Stimulated activated effector memory CD8-positive, alpha-beta T cell treated with anti-CD3 and anti-CD28 coated beads, Interleukin-12 subunit alpha, Interleukin-12 subunit beta, amount 100 ng/mL, for 72 hours (primary cell): ENCODE data around the gene HID1.
"Not testable (repeated sequence)": the region's sequence is repeated elsewhere in the genome, so short reads cannot be mapped to it uniquely, and the experiment has no call there.

Source experiments
- ATAC-seq: fragments of 150-1000 bp; cut with Tn5 transposase; 2 replicates; pipeline ENCODE4 v1.10.0; 2021
- DNase-seq, 2 donors: peaks; one replicate each; pipeline ENCODE4 v3.0.0; 2021 to 2022; ENCODE audit warnings: low spot score in 2 of 2
- H3K27ac Mint-ChIP-seq: one replicate; pipeline ENCODE4 v1.8.0; 2022; ENCODE audit warnings: mild to moderate bottlenecking, mixed read lengths
- H3K36me3 Mint-ChIP-seq: one replicate; pipeline ENCODE4 v1.8.0; 2022; ENCODE audit warnings: mild to moderate bottlenecking, mixed read lengths
- H3K4me1 Mint-ChIP-seq: one replicate; pipeline ENCODE4 v1.8.0; 2022; ENCODE audit warnings: mixed read lengths
- H3K4me3 Mint-ChIP-seq: one replicate; pipeline ENCODE4 v1.8.0; 2022; ENCODE audit warnings: mild to moderate bottlenecking, mixed read lengths
- H3K9me3 Mint-ChIP-seq: one replicate; pipeline ENCODE4 v1.8.0; 2022; ENCODE audit warnings: mixed read lengths

The HID1 gene, protein sequence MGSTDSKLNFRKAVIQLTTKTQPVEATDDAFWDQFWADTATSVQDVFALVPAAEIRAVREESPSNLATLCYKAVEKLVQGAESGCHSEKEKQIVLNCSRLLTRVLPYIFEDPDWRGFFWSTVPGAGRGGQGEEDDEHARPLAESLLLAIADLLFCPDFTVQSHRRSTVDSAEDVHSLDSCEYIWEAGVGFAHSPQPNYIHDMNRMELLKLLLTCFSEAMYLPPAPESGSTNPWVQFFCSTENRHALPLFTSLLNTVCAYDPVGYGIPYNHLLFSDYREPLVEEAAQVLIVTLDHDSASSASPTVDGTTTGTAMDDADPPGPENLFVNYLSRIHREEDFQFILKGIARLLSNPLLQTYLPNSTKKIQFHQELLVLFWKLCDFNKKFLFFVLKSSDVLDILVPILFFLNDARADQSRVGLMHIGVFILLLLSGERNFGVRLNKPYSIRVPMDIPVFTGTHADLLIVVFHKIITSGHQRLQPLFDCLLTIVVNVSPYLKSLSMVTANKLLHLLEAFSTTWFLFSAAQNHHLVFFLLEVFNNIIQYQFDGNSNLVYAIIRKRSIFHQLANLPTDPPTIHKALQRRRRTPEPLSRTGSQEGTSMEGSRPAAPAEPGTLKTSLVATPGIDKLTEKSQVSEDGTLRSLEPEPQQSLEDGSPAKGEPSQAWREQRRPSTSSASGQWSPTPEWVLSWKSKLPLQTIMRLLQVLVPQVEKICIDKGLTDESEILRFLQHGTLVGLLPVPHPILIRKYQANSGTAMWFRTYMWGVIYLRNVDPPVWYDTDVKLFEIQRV

DNA sequence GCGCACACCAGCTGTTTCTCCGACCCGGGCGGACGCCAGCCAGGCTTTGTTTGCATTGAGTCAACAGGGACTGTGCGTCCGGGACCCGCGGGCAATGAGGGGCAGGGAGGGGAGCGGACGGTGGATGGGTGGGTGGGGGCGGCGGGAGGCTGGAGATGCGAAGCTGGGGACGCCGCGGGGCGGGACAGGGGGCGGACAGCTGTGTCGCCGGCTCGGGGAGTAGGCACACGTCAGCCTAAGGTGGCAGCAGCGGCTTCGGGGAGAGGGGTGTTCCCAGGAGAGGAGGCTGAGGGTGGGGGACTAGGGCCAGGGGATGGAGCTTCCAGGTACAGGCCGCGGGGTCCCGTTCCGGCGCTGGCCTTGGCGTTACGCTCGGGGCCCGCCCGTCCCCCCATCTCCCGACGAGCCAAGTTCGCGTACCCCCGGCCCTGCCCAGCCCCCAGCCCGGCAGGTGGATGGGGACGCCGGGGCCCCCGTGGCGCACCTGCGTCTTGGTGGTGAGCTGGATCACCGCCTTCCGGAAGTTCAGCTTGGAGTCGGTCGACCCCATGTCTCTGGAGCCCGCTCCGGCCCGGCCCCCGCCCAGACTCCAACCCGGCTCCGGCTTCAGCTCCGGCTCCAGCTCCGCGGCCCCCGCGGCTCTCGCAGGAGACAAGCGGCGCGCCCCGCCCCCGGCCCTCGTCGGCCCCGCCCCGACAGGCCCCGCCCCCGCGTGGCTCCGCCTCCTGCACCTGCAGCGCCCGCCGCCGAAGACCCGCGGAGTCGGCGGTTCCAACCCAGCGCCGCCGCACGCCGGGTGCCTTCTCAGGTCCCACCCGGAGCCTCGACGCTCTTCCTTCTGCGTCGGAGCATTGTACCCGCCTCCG lies at the start of gene HID1:
TSS of gene HID1 (minus strand) at position 653 of the 866 bp plus-strand sequence. CDS start at position 550, 103 bp downstream.
- no peaks in the 10 kb centered on the region for H3K9me3 Mint-ChIP-seq
- H3K4me3 Mint-ChIP-seq, result peak within 1 kb of the TSS; percentile 89
- DNase-seq (peak; percentile 59 to 76), ATAC-seq (peak; percentile 84)
- peaks cover 13% of the 10 kb centered on the region for H3K4me1 Mint-ChIP-seq
- H3K36me3 Mint-ChIP-seq, result peaks cover 6% of the 10 kb centered on the region
- no peak within 1 kb of the TSS for H3K27ac Mint-ChIP-seq

DNA sequence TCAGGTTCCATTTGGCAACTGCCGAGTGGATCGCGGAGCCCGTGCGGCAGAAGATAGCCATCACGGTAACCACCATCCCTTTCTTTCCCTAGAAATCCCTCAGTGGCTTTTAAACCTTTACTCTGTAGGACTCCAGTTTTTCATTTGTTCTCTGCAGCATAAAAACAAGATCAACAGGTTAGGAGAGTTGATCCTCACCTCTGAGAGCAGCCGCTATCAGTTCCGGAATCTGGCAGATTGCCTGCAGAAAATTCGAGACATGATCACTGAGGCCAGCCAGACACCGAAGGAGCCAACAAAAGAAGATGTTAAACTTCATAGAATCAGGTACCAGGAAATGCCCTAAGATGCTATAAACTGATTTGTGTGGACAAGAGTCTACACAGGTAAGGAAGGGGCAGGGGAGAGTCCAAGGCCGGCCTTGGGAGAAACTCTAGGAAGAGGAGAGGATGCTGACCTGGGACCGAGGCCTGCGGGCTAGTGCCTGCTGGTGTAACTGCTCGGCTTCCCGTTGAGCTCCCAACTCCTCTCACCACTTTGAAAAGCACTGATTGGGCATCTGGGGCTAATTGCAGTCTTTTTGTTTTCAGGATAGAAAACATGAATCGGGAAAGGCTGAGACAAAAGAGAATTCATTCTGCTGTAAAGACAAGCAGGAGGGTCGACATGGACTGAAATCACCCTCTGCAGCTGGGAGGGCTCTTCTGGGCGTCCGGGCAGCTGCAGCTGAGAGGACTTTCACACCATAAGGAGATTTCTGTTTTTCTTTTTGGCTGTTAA lies 48.0 kb upstream of the HID1 start:
- H3K4me1 Mint-ChIP-seq, result peaks cover 6% of the 10 kb centered on the region
- no peaks in the 10 kb centered on the region for H3K9me3 Mint-ChIP-seq
- DNase-seq (no peak), ATAC-seq (no peak)
- H3K4me3 Mint-ChIP-seq, result no peak overlapping the region
- H3K27ac Mint-ChIP-seq, result no peak overlapping the region
- H3K36me3 Mint-ChIP-seq, result peaks cover 69% of the 10 kb centered on the region

DNA sequence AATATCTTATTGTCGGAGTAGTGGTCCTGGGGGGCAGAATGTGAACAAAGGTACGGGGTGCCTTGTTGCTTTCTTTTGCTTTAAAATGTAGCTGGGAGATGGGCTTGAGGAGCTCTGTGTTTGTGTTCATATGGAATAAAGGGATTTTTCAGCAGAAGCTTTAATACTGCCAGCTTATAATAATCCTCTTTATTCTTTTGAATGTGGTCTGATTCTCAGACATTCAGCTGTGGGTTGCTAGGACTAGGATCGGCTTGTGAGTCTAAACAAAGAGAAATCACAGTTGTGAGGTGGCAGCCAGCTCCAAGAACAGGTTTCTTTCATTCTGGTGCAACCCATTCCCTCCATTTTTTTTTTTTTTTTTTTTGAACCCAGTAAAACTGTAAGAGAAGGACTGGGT lies 47.2 kb upstream of the HID1 start:
- H3K9me3 Mint-ChIP-seq, result no peaks in the 10 kb centered on the region
- ATAC-seq (no peak), DNase-seq (no peak)
- no peaks in the 10 kb centered on the region for H3K4me1 Mint-ChIP-seq
- no peak overlapping the region for H3K4me3 Mint-ChIP-seq
- H3K36me3 Mint-ChIP-seq, result peaks cover 69% of the 10 kb centered on the region
- no peak overlapping the region for H3K27ac Mint-ChIP-seq

DNA sequence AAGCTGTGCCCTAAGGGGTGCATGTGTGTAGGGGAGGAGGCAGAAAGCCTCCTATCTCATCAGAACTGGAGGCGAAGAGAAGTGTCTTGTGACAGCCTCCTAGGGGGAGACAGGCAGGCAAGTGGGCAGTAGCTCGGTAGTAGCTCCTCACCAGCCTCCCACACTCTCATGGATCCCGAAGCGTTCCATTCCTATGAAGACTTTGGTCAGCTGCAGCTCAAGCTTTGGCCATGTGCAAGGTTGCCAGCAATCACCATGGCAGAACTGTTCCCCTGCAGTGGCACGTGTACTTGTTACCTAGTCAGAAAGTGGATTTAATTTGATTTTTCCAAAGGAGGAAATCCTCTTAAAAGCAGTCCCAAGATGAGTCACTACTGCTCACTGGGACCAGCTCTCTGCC lies 46.6 kb upstream of the HID1 start:
- Mint-ChIP-seq H3K36me3 (peaks cover 69% of the 10 kb centered on the region), H3K4me1 (peaks cover under 1% of the 10 kb centered on the region), H3K4me3 (no peak overlapping the region), H3K9me3 (no peaks in the 10 kb centered on the region), H3K27ac (no peak overlapping the region)
- ATAC-seq, result no peak
- DNase-seq, result no peak

DNA sequence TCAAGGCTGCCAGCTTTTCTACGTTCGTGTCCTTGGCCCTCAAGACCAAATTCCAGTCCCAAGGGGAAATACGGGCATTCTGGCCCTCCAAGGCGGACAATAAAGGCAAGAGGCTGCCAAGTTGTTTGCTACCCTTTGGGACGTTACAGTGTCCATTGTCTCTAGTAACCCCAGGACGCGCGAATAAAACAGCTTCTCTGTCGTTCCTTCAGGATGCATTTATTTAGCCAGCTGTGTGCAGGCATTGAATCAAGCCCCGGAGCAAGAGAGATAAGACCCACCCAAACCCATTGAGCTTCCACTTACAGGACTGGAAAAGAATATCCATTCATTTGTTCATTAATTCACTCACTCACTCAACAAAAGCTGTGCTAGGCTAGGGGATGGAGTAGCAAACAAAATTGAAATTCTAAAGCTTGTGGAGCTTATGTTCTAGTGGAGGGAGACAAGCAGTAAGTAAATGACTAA lies 40.6 kb upstream of the HID1 start:
- Mint-ChIP-seq H3K4me3 (peak overlapping the region; percentile 91), H3K9me3 (no peaks in the 10 kb centered on the region), H3K4me1 (peaks cover 19% of the 10 kb centered on the region), H3K36me3 (peaks cover 27% of the 10 kb centered on the region), H3K27ac (peak overlapping the region; percentile 93)
- ATAC-seq, result no peak
- DNase-seq, result no peak

DNA sequence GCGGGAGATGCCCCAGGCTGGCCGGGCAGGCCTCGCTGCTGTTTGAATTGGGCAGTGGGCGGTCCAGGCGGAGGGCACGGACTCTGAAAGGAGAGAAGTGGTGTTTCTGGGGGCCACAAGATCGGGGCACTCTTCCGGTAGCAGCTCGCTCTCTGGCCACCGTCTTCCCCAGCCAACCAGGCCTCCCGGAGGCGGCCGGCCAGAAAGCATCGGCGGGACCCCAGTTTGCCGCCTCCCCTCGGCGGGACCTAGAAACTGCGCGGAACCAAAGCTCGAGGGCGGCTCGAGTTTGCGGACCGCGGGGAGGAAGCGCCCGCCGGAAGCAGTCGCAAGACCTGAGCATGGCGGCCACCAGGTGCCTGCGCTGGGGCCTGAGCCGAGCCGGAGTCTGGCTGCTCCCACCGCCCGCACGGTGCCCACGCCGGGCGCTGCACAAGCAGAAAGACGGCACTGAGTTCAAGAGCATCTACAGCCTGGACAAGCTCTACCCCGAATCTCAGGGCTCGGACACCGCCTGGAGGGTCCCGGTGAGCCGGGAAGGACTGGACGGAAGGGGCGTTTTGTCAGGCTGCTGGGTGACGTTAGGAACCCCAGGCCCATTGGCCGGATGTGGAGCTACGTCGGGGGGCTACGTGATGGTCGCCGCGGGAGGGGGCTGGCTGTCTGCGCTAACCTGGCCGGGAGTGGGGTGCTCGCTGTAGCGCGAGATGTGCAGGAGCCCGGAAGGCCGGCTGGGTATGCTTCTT lies 40.0 kb upstream of the HID1 start, which contains the start of gene MRPL58:
TSS of gene MRPL58 (plus strand) at position 325 of the 746 bp plus-strand sequence. CDS start at position 342, 17 bp downstream.
- DNase-seq, result peak; percentile 72 to 92
- Mint-ChIP-seq H3K36me3 (peaks cover 21% of the 10 kb centered on the region), H3K4me1 (peaks cover 19% of the 10 kb centered on the region), H3K9me3 (no peaks in the 10 kb centered on the region), H3K4me3 (peak within 1 kb of the TSS; percentile 91), H3K27ac (peak within 1 kb of the TSS; percentile 93)
- peak; percentile 97 for ATAC-seq

DNA sequence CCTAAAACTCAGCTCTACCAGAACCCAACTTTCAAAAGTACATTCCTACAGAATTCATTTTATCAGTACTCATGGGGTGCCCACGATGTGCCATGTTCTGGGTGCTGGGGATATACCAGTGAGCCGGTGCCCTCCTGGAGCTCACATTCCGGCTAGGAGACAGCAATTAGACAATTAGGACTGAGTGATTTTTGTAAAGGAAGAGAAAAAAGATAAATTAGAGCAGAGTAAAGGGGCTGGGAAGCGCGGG lies 39.5 kb upstream of the HID1 start:
- Mint-ChIP-seq H3K36me3 (peaks cover 16% of the 10 kb centered on the region), H3K27ac (peak overlapping the region; percentile 93), H3K4me1 (peaks cover 19% of the 10 kb centered on the region), H3K4me3 (peak overlapping the region; percentile 91), H3K9me3 (no peaks in the 10 kb centered on the region)
- no peak for DNase-seq
- ATAC-seq, result no peak

DNA sequence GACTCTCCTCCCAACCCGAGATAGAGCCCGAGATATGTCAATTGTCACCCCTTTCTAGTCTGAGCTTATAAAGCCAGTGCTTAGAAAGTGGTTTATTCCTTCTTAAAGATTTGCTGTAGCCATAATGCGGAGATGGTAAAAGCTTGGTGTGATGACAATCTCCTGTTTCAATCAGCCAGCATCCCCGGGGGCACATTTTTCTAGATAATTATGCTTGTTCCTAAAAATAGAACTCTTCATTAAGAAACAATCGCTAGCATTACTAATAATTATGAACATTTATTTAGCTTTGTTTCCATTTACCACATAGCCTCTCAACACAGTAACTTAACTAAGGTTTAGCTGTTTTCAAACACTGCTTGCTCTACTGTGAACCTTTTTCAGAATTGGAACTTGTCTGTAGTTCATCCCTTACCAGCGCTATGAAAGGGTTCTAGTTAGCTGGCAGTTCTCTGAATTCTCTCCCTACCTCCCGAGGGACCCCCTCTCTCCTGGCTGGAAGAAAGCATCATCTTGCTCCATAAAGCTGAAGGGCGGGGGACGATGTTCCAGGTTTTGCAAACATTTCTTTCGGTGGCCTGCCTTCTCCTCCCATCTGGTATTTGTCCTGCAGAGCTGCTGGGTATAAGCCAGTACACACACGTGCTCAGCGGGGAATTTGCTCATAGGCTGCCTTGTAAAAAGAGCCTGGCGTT lies 39.0 kb upstream of the HID1 start:
- H3K4me1 Mint-ChIP-seq, result peaks cover 19% of the 10 kb centered on the region
- H3K36me3 Mint-ChIP-seq, result peaks cover 11% of the 10 kb centered on the region
- no peaks in the 10 kb centered on the region for H3K9me3 Mint-ChIP-seq
- H3K4me3 Mint-ChIP-seq, result peak overlapping the region; percentile 91
- DNase-seq (no peak), ATAC-seq (no peak)
- peak overlapping the region; percentile 93 for H3K27ac Mint-ChIP-seq

DNA sequence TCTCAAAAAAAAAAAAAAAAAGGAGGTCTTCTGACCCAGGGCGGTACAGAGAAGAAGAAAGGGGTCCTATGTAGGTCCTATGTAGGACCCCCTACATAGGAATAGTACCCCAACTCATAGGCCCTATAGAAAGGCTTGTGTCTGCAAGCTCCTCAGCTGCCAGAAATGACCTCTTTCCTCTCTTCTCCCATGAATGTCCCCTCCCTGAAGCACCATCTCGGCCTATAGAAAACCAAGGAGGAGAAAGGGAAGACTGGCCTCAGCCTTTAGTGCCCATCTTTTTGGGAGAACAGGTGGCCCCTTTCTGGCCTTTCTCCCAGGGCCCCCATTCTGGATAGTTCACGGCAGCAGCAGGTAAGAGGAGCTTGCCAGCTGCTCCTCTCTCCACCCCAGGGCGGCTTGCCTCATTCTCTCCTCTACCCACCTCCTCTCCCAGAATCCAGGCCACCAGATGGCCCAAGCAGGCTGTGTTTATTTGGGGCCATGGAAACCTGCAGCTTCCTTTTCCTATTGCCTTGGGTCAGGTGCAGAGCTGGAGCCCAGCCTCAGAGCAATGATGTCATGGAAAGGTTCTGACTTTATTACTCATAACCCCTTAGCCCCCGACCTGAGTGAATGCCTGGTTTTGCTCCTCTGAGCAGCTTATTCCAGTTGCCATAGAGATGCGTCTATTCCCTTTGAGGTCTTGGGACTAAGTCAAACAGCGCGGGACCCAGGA lies 38.3 kb upstream of the HID1 start:
- Mint-ChIP-seq H3K27ac (no peak overlapping the region), H3K4me1 (peaks cover 19% of the 10 kb centered on the region), H3K4me3 (no peak overlapping the region), H3K9me3 (no peaks in the 10 kb centered on the region), H3K36me3 (peaks cover 6% of the 10 kb centered on the region)
- ATAC-seq (no peak), DNase-seq (no peak)

DNA sequence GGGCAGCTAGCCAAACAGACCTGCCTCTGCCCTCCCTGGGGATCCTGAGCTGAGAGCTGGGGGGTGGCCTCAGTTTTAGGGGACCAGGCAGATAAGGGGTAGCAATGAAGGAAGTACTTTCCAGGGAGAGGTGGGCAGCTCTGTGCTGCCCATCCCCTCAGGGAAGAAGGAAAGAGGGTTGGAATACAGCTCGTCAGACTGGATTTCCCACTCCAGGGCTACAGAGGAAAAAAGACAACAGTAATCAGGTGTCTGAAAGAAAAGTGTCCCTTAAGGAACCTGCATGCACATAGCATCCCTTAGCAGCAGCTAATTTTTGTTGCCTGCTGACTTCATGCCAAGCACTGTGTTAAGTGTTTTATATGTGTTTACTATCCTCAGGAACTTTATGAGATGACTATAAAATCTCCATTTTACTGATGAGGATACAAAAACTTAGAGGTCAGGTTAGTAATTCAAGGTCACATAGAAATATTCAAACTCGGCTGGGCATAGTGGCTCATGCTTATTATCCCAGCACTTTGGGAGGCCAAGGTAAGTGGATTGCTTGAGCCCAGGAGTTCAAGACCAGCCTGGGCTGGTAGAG lies 36.7 kb upstream of the HID1 start:
- H3K4me3 Mint-ChIP-seq, result no peak overlapping the region

DNA sequence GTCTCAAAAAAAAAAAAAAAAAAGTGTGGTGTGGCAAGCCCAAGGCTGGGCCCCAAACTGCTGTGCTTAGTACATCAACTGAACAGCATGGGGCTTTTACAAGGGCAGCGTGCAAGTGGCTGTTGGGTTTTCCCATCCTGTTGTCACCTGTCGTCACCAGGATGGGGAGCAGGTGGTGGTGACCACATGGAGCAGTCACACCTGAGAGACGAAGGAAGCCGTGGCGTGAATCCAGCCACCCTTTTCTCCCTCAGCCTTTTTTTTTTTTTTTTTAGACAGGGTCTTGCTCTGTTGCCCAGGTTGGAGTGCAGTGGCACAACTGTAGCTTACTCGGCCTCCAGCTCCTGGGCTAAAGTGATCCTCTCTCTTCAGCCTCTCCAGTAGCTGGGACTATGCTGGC lies 35.8 kb upstream of the HID1 start:
- H3K4me3 Mint-ChIP-seq, result no peak overlapping the region
- DNase-seq (no peak), ATAC-seq (no peak)
- no peaks in the 10 kb centered on the region for H3K9me3 Mint-ChIP-seq
- peaks cover 6% of the 10 kb centered on the region for H3K36me3 Mint-ChIP-seq
- H3K4me1 Mint-ChIP-seq, result peaks cover 11% of the 10 kb centered on the region
- no peak overlapping the region for H3K27ac Mint-ChIP-seq

More for the DNA sequence above, 36.7 kb upstream of the HID1 start:
- ATAC-seq (no peak), DNase-seq (no peak)
- Mint-ChIP-seq H3K9me3 (no peaks in the 10 kb centered on the region), H3K36me3 (peaks cover 6% of the 10 kb centered on the region), H3K4me1 (peaks cover 19% of the 10 kb centered on the region), H3K27ac (no peak overlapping the region)

DNA sequence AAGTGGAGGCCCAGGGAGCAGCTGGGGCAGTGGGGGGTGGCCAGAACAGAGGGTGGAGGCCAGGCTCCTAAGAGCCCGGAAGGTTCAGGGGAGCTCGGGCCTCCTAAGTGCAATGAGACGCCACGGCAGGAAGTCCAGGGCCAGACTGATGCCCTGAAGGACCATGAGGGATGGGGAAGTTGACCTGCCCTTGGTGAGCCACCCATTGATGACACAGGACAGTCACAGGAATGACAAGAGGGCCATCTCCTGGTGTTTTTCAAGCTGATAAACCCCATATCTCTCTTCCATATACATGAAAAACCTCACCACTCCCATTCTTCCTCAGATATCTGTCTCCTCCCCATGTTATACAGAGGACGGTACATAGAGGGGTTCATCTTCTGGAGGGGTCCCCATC lies 34.1 kb upstream of the HID1 start:
- ATAC-seq (no peak), DNase-seq (no peak)
- Mint-ChIP-seq H3K4me1 (peaks cover under 1% of the 10 kb centered on the region), H3K36me3 (no peaks in the 10 kb centered on the region), H3K9me3 (no peaks in the 10 kb centered on the region), H3K27ac (no peak overlapping the region), H3K4me3 (no peak overlapping the region)

DNA sequence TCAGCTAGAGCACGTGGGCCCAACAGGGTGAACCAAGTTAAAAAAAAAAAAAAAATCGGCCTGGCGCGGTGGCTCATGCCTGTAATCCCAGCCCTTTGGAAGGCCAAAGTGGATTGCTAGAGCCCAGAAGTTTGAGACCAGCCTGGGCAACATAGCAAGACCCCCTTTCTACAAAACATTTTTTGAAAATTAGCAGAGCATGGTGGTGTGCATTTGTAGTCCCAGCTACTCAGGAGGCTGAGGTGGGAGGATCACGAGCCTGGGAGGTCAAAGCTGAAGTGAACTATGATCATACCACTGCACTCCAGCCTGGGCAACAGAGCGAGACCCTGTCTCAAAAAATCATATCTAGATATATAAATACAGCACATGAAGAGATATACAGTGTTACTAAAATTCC lies 33.5 kb upstream of the HID1 start:
- not testable (repeated sequence) for H3K27ac Mint-ChIP-seq, H3K36me3 Mint-ChIP-seq, DNase-seq, H3K4me1 Mint-ChIP-seq, H3K9me3 Mint-ChIP-seq, ATAC-seq, H3K4me3 Mint-ChIP-seq
